NB4 (cell line): ENCODE results near the gene TSKU.
"Not testable (repeated sequence)": the region's sequence is repeated elsewhere in the genome, so short reads cannot be mapped to it uniquely, and the experiment has no call there.

ENCODE experiments used
- DNase-seq: peaks from one replicate; pipeline ENCODE4 v3.0.0; 2010; ENCODE audit warnings: low read depth
- H3K4me3 ChIP-seq: one replicate; pipeline ENCODE4 v1.5.1; 2011; ENCODE audit warnings: mild to moderate bottlenecking, low read depth, low read length, moderate library complexity
- MYC ChIP-seq: IDR thresholded peaks from 2 replicates; pipeline ENCODE4 v1.6.1; 2011; ENCODE audit warnings: low read depth, low read length
- POLR2A ChIP-seq: IDR thresholded peaks from 2 replicates; pipeline ENCODE4 v1.6.1; 2011; ENCODE audit warnings: mild to moderate bottlenecking; ENCODE audit not compliant: insufficient read length; ENCODE audit errors: extremely low read depth
- TF ChIP-seq, protein P1 (sequence below): IDR thresholded peaks from one replicate; pipeline ENCODE4 v1.5.1; 2012; ENCODE audit warnings: low read depth, low read length
- TF ChIP-seq, protein P2 (sequence below): IDR thresholded peaks from 2 replicates; pipeline ENCODE4 v1.6.1; 2011; ENCODE audit warnings: low read depth, low read length

TSKU gene, protein sequence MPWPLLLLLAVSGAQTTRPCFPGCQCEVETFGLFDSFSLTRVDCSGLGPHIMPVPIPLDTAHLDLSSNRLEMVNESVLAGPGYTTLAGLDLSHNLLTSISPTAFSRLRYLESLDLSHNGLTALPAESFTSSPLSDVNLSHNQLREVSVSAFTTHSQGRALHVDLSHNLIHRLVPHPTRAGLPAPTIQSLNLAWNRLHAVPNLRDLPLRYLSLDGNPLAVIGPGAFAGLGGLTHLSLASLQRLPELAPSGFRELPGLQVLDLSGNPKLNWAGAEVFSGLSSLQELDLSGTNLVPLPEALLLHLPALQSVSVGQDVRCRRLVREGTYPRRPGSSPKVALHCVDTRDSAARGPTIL

DNA sequence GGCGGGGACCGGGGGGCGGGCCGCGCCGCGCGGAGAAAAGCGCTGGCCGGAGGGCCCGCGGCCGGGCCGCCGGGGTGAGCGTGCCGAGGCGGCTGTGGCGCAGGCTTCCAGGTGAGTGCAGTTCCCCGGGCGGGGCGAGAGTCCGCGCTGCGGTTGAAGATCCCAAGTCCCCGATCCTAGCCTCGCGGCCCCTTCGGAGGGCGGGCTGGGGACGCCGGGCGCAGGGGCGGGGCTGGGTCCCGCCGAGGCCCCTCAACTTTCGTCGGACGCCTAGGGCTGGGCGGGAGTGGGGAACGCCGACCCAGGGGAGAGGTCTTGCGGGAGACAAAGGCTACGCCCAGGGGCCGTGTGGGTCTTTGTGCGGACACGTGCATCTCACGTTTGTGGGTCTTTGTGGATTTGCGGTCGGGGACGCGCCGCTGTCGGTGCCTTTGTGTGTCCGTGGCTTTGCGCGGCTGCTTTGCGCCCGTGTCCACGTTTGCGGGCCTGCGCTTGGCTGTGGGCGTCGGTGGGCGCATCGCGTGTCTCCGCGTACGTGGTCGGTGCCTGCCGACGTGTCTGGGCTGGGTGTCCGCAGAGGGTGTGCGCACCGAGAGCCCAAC is at the start of gene TSKU:
TSS of gene TSKU (plus strand) at position 63 of the 602 bp plus-strand sequence. CDS start 12,261 bp downstream, outside the sequence.
- no peak for DNase-seq
- TF ChIP-seq, protein P1, sequence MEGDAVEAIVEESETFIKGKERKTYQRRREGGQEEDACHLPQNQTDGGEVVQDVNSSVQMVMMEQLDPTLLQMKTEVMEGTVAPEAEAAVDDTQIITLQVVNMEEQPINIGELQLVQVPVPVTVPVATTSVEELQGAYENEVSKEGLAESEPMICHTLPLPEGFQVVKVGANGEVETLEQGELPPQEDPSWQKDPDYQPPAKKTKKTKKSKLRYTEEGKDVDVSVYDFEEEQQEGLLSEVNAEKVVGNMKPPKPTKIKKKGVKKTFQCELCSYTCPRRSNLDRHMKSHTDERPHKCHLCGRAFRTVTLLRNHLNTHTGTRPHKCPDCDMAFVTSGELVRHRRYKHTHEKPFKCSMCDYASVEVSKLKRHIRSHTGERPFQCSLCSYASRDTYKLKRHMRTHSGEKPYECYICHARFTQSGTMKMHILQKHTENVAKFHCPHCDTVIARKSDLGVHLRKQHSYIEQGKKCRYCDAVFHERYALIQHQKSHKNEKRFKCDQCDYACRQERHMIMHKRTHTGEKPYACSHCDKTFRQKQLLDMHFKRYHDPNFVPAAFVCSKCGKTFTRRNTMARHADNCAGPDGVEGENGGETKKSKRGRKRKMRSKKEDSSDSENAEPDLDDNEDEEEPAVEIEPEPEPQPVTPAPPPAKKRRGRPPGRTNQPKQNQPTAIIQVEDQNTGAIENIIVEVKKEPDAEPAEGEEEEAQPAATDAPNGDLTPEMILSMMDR = no peak
- TF ChIP-seq, protein P2, sequence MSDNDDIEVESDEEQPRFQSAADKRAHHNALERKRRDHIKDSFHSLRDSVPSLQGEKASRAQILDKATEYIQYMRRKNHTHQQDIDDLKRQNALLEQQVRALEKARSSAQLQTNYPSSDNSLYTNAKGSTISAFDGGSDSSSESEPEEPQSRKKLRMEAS = peak; percentile 86
- TF ChIP-seq POLR2A = peak; percentile 60
- TF ChIP-seq MYC = peak; percentile 89
- H3K4me3 ChIP-seq = peak within 1 kb of the TSS; percentile 83

DNA sequence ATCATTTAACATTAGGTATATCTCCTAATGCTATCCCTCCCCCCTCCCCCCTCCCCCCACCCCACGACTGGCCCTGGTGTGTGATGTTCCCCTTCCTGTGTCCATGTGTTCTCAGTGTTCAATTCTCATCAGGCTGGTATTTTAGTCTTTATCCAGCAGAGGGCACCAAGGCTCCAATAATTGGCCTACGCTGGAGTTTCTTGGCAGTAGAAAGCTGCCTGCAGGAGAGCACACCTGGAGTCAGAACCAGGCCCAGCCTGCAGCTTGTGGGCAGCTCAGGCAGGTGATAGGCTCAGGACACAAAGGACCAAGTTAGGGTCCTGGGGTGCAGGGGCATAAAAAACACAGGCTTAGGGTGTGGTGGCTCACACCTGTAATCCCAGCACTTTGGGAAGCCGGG is 49.2 kb upstream of the TSKU start:
- TF ChIP-seq, protein P1 = peak; percentile 37
- peak; percentile 72 for DNase-seq

DNA sequence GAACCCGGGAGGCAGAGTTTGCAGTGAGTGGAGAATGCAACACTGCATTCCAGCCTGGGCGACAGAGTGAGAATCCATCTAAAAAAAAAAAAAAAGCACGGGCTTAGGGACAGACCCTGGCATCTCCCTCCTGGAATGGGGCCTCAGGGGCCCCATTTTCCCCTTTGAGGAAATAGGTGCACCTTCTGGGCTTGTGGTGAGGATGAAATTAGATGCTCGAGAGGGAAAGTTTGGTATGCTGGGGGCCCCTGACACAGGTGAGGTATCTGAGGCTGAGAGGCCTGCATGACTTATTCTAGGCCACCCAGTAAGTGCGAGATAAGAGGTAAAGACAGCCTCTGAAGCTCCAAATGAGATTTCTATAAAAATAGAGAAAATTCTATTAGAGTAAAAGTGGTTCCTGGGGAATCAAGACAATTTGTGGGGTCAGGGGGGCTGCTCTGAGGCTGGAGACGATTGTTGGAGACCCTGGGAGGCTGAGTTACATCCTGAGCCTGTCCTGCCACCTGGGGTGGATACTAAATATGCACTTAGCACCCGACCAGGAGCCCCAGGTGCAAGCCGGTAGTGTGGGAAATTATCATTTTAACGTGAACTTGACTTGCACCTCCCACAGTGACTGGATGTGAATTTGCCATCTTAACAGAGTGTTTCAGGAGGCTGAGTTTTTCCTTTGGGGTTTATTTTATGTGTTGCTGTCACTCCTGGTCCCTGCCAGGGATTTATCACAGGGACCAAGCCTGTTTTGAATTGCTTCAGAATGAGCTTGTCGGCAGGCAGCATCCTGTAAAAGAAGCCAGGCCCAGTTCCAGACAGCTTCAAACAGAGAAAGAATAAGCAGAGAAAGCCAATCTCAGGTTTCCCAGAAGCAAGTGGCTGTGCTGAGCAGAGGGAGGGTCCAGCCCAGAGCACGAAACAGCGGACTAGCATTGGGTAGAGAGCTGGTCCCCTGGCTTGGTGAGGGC is 48.4 kb upstream of the TSKU start:
- no peak overlapping the region for H3K4me3 ChIP-seq
- TF ChIP-seq, protein P1 = no peak
- no peak for TF ChIP-seq POLR2A
- TF ChIP-seq, protein P2 = no peak
- no peak for DNase-seq

More for the DNA sequence above, 49.2 kb upstream of the TSKU start:
- not testable (repeated sequence) for H3K4me3 ChIP-seq

DNA sequence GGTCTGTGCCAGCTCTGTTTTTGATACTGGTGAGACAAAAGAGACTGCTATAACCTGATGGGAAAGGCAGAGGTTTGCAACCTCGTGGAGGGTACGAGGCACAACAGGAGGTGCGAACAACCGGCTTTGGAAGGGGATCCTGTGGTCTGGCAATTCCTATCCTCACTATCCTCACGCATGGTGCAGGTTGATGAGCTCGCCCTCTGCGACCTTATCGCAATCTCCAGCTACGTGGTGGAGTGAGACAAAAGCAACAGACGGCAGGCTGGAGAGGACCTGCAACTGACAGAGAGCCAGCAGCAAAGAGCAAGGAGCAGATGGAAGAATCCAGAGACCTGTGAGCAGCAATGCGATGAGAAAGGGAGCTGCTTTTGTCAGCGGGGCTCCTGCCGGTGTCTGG is 47.3 kb upstream of the TSKU start:
- H3K4me3 ChIP-seq = no peak overlapping the region
- no peak for TF ChIP-seq POLR2A
- no peak for TF ChIP-seq MYC
- TF ChIP-seq, protein P2 = no peak
- TF ChIP-seq, protein P1 = no peak
- DNase-seq = no peak

DNA sequence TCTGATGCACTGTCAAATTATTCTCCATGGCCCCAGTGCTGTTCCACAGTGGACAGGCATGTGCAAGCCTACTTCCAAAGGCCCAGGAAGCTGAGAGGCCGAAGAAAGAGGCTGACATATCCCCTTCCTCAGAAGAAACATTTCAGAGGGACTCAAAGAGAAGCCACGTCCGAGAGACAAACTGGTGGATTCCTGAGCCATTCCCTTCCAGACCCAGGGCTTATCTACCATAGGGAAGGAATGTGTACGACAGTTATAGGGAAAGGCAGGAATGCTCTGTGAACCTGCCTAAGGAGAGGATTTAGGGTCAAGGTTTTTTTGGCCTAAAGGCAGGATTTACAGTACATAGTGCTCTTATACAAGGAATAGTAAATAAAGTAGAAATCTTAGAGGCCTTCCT is 46.9 kb upstream of the TSKU start:
- DNase-seq = no peak
- H3K4me3 ChIP-seq = no peak overlapping the region
- TF ChIP-seq POLR2A = no peak
- TF ChIP-seq, protein P1 = no peak
- no peak for TF ChIP-seq MYC
